GM06990 (cell line): ENCODE measurements around the gene LDB2.

Experiments
- DNase-seq: peaks from one replicate; pipeline ENCODE4 v3.0.0-alpha.2; 2011; ENCODE audit not compliant: insufficient read length; ENCODE audit errors: extremely low read depth
- H3K27me3 ChIP-seq: replicated peaks from 2 replicates; pipeline ENCODE4 v1.6.0; 2011; ENCODE audit warnings: low read length; ENCODE audit not compliant: control insufficient read depth, insufficient read depth
- H3K36me3 ChIP-seq: 2 replicates; pipeline ENCODE4 v1.5.1; 2011; ENCODE audit warnings: low read length; ENCODE audit not compliant: control insufficient read depth, insufficient read depth
- H3K4me3 ChIP-seq: replicated peaks from 2 replicates; pipeline ENCODE4 v1.5.1; 2011; ENCODE audit warnings: low read depth, mild to moderate bottlenecking, control low read depth, low read length
- TF ChIP-seq, protein P1 (sequence below): IDR thresholded peaks from 2 replicates; pipeline ENCODE4 v1.5.1; 2011; ENCODE audit warnings: low read length, control low read depth, mild to moderate bottlenecking, inconsistent platforms; ENCODE audit not compliant: insufficient read depth, poor library complexity, severe bottlenecking

The LDB2 gene

DNA sequence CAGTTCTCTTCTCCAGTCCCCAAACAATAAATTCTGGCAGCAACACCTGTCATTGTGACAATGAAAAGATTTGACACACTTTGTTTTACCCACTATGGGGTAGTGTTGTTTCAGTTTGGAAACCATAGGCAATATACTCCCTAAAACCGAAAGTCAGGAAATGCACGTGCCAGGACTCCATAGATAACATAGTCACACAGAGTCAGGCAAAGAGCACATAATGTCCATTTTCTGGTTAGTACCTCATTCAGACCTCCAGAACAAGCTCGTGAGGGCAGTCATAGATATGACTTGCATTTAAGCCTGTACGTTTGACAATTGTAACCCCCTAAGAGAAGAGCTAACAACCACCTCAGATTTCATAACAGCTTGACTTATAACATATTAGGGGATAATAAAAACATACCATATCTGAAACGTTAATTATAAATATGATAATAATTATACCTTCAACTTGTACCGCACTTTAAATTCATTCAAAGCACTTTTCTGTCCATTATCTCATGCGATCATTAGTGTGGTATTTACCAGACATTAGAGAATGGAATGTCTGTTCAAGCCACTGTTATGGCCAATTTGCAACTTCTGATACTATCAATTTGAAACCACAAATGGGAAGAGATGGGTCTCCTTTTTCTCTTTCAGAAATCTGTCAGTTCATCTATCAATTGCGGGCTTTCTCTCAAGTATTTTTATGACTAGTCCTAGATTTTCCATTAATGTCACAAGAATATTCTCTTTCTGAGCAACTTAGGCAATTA lies 147.4 kb downstream of the LDB2 start:
- H3K27me3 ChIP-seq, result no peaks in the 10 kb centered on the region
- no peaks in the 10 kb centered on the region for H3K36me3 ChIP-seq
- TF ChIP-seq, protein P1, sequence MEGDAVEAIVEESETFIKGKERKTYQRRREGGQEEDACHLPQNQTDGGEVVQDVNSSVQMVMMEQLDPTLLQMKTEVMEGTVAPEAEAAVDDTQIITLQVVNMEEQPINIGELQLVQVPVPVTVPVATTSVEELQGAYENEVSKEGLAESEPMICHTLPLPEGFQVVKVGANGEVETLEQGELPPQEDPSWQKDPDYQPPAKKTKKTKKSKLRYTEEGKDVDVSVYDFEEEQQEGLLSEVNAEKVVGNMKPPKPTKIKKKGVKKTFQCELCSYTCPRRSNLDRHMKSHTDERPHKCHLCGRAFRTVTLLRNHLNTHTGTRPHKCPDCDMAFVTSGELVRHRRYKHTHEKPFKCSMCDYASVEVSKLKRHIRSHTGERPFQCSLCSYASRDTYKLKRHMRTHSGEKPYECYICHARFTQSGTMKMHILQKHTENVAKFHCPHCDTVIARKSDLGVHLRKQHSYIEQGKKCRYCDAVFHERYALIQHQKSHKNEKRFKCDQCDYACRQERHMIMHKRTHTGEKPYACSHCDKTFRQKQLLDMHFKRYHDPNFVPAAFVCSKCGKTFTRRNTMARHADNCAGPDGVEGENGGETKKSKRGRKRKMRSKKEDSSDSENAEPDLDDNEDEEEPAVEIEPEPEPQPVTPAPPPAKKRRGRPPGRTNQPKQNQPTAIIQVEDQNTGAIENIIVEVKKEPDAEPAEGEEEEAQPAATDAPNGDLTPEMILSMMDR, result no peak
- no peak overlapping the region for H3K4me3 ChIP-seq
- no peak for DNase-seq

DNA sequence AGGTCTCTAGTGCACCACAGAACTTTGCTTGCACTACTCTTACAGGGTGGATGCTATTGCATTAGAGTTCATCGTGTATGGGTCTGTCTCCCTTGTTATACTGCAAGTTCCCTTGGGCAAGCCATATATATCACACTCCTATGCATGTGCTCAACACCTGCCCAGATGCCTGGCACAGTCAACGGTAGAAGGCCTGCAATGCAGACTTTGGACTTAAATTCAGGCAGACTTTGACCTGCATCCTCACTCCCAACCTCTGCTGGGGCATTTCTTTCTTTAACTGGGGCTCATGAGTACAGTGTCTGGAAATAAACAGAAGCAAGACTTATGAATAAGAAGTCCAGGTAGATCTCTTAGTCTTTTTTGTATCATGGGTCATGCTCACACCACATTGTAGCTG lies 148.2 kb downstream of the LDB2 start:
- Histone ChIP-seq H3K27me3 (no peaks in the 10 kb centered on the region), H3K36me3 (no peaks in the 10 kb centered on the region), H3K4me3 (no peak overlapping the region)
- no peak for DNase-seq
- TF ChIP-seq, protein P1, result no peak

DNA sequence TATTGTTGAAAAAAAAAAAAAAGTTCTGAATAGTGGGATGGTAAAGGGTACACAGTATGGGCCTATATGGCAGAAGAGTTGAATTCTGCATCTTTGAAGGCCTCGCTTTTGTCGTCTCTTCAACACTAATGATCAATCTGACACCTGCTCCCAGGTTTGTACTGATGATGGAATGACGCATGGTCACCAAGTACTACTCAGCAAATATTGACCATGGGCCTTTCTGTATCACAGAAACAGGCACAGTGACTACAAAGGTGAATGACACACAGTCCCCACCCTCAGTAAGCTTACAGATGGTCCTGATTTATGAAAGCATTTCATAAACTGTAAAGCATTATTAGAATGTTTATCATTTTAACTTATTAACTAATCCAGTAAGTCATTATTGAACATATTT lies 152.6 kb downstream of the LDB2 start:
- no peaks in the 10 kb centered on the region for H3K27me3 ChIP-seq
- H3K36me3 ChIP-seq, result no peaks in the 10 kb centered on the region
- DNase-seq, result no peak
- TF ChIP-seq, protein P1, result no peak
- H3K4me3 ChIP-seq, result no peak overlapping the region

DNA sequence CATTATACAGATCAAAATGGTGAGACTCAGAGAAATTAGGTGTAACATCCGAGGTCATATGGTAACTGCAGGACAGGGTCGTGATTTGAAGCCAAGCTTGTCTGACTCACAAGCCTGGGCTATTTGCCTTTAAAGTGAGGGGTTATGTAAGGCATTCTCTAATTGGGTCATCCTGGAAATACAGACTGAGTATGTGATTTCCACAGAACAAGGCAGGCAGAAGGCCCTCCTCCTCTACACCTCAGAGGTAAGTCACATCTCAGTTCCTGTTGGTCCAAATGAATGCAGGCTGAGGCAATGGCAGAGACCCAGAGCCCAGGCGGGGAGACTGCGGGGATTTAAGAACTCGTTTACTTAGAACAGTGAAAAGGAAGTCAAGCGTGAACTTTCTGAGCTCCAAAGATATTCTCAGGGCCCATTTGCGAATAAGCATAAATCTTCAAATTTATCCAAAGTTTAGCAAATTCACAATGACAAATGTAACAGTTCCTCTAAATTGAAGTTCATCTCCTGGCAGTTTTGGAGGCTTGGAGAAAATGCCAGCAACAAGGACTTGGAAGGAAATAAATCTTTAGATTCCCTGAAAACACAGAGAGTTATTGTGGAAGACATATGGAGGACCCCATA lies 153.3 kb downstream of the LDB2 start:
- DNase-seq, result no peak
- TF ChIP-seq, protein P1, result no peak

DNA sequence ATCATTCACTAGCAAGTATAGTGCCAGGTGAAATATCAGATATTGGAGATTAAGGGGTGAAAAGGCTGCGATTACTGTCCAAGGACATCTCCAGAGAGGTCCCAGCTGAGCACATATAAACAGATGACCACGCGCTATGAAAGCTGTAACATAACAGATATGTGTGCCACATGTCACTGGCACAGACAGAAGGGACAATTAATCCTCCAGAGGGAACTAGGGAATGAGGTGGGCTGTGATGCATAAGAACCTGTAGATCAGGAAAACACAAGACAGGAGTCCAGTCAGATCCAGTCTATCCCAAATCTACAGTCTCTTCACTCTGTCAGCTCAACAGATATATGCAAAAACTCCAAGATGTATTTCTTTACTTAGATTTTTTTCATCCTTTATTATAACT lies 157.2 kb downstream of the LDB2 start:
- no peaks in the 10 kb centered on the region for H3K36me3 ChIP-seq
- H3K27me3 ChIP-seq, result no peaks in the 10 kb centered on the region
- DNase-seq, result no peak
- H3K4me3 ChIP-seq, result no peak overlapping the region
- TF ChIP-seq, protein P1, result no peak

More for the DNA sequence above, 153.3 kb downstream of the LDB2 start:
- Histone ChIP-seq H3K4me3 (no peak overlapping the region), H3K27me3 (no peaks in the 10 kb centered on the region), H3K36me3 (no peaks in the 10 kb centered on the region)
